Naive thymus-derived CD8-positive, alpha-beta T cell (primary cell): ENCODE data around the gene SORCS2. TPM values are rescaled to one million over a fixed set of nuclear protein-coding genes. Genes with fewer than 3 reads are reported as not detected.

ENCODE experiments used
- ATAC-seq, 2 donors: fragments of 150-1000 bp; cut with Tn5 transposase in 1 of 2; sonication (Bioruptor Pico), chemical (Tn5 transposase) in 1 of 2; 1 replicate in 1 of 2; 2 replicates in 1 of 2; pipeline ENCODE4 v1.10.0; 2021; ENCODE audit warnings: mild to moderate bottlenecking in 2 of 2, moderate library complexity in 2 of 2
- POLR2A ChIA-PET: fragments of 350-600 bp; sonication (Branson Sonifier 250); formaldehyde crosslinking; loops from one replicate; lab custom pipeline; 2021; ENCODE audit warnings: antibody characterized with exemption; lab: Charles Lee
- DNase-seq, 10 donors: peaks; one replicate each; pipeline versions ENCODE4 v3.0.0 to v3.0.0-alpha.2; 2020 to 2022
- H3K27ac Mint-ChIP-seq, 10 donors: one replicate each; pipeline ENCODE4 v1.8.0; 2020 to 2022; ENCODE audit warnings: mild to moderate bottlenecking in 10 of 10, mixed read lengths in 10 of 10, moderate library complexity in 4 of 10, inconsistent platforms in 1 of 10
- H3K27me3 Mint-ChIP-seq, 5 donors: one replicate each; pipeline ENCODE4 v1.8.0; 2021 to 2022; ENCODE audit warnings: mixed read lengths in 5 of 5
- H3K36me3 Mint-ChIP-seq, 3 donors: one replicate each; pipeline ENCODE4 v1.8.0; 2020 to 2022; ENCODE audit warnings: mixed read lengths in 3 of 3, mild to moderate bottlenecking in 2 of 3, inconsistent platforms in 1 of 3
- H3K4me1 Mint-ChIP-seq, 4 donors: one replicate each; pipeline ENCODE4 v1.8.0; 2021 to 2022; ENCODE audit warnings: mixed read lengths in 4 of 4
- H3K4me3 Mint-ChIP-seq, 10 donors: one replicate each; pipeline ENCODE4 v1.8.0; 2020 to 2022; ENCODE audit warnings: mild to moderate bottlenecking in 10 of 10, mixed read lengths in 10 of 10, moderate library complexity in 6 of 10, inconsistent platforms in 1 of 10
- H3K9me3 Mint-ChIP-seq, 9 donors: one replicate each; pipeline ENCODE4 v1.8.0; 2020 to 2022; ENCODE audit warnings: mixed read lengths in 9 of 9, mild to moderate bottlenecking in 3 of 9, inconsistent platforms in 1 of 9, moderate library complexity in 1 of 9
- polyA plus RNA-seq, 3 donors: library from polyadenylated mRNA; unstranded; fragments of 300-500 nt; fragmentation: Illumina TruSeq; gene quantifications; one replicate each; pipeline ENCODE4 v1.2.3, GENCODE V29; 2021
- total RNA-seq, 8 experiments: library from RNA in 2 of 8; stranded (reverse) in 2 of 8; gene quantifications; one replicate each; pipeline ENCODE4 v1.2.3 and lab custom pipeline; 2021 to 2026

SORCS2 gene
- total and polyA plus RNA-seq, 5 experiments from 2014 or later: not detected

- Mint-ChIP-seq H3K27ac (no peak overlapping the region), H3K9me3 (peaks cover 0 to 3% (median 0%) of the 10 kb centered on the region in 9 donors), H3K4me3 (no peak overlapping the region), H3K36me3 (no peaks in the 10 kb centered on the region), H3K4me1 (no peaks in the 10 kb centered on the region), H3K27me3 (peaks cover 4 to 29% (median 23%) of the 10 kb centered on the region in 5 donors)
- DNase-seq (no peak), ATAC-seq (no peak)
- POLR2A ChIA-PET: no interaction called here
These were observed 435.2 kb downstream of the SORCS2 start for GRCh38 chr4:7627251-7628250.

DNA sequence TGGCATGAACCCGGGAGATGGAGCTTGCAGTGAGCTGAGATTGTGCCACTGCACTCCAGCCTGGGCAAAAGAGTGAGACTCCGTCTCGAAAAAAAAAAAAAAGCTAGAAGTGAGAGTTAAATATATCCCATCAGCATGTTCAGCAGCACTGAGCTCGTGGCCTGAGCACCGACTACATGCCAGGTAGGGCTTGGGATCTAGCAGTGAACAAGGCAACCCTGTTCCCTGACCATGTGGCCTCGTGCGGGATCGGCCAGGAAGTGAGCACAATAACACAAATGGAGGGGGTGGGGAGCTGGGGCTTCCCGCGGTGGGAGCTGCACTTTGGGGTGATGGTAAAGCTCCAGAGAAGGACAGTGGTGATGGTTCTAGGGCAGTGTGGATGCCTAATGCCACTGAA, 436.1 kb downstream of the SORCS2 start:
- H3K27ac Mint-ChIP-seq: no peak overlapping the region
- DNase-seq: no peak
- H3K27me3 Mint-ChIP-seq: peaks cover 4 to 32% (median 17%) of the 10 kb centered on the region in 5 donors
- ATAC-seq: no peak
- no peaks in the 10 kb centered on the region for H3K36me3 Mint-ChIP-seq
- peaks cover 0 to 3% (median 0%) of the 10 kb centered on the region in 9 donors for H3K9me3 Mint-ChIP-seq
- H3K4me1 Mint-ChIP-seq: no peaks in the 10 kb centered on the region
- no peak overlapping the region for H3K4me3 Mint-ChIP-seq
- POLR2A ChIA-PET: no interaction called here

DNA sequence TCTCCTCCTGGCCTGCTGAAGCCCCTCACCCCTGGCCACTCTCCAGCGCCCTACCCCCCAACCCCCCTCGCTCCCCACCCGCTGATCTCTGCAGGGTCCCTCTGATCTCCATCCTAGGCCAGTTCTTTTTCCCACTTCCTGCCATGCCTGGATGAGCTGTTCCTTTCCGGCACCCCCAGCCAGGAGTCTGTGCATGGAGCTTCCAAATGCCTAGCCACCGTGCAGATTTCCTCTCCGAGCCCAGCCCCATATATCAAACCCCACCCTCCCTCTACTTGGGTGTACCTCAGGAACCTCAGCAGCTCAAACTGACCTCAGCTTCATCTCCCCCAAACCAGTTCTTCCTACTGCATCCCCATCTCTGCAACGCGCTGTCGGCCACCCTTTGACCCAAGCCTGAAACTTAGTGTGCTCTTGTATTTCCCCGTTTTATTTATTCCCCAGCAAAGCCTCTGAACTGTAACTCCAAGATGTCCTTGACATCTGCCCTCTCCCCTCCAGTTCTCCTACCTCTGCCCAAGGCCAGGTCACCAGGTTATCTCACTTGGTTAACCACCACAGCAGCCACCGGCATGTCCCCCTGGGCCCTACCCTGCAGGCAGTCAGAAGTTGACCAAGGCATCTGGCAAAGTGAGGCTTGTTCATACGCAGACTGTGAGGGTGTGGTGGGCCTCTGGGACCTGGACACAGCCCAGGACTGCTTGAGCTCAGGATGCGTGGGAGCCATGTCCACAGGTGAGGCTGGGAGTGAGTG, 437.3 kb downstream of the SORCS2 start:
- no peak overlapping the region for H3K27ac Mint-ChIP-seq
- peaks cover 0 to 31% (median 13%) of the 10 kb centered on the region in 5 donors for H3K27me3 Mint-ChIP-seq
- peaks cover 0 to 3% (median 0%) of the 10 kb centered on the region in 9 donors for H3K9me3 Mint-ChIP-seq
- no peak for DNase-seq
- POLR2A ChIA-PET: no interaction called here
- peaks cover 0 to 2% (median 0%) of the 10 kb centered on the region in 4 donors for H3K4me1 Mint-ChIP-seq
- ATAC-seq: no peak
- no peak overlapping the region for H3K4me3 Mint-ChIP-seq
- no peaks in the 10 kb centered on the region for H3K36me3 Mint-ChIP-seq

- POLR2A ChIA-PET: no interaction called here
- Mint-ChIP-seq H3K36me3 (no peaks in the 10 kb centered on the region), H3K9me3 (peaks cover 0 to 3% (median 0%) of the 10 kb centered on the region in 9 donors), H3K4me1 (peaks cover 0 to 12% (median 0%) of the 10 kb centered on the region in 4 donors), H3K27me3 (peaks cover 0 to 31% (median 16%) of the 10 kb centered on the region in 5 donors), H3K4me3 (no peak overlapping the region), H3K27ac (no peak overlapping the region)
- DNase-seq (no peak), ATAC-seq (no peak)
These were observed 438.4 kb downstream of the SORCS2 start for GRCh38 chr4:7630568-7631287.

- peaks cover 0 to 3% (median 0%) of the 10 kb centered on the region in 9 donors for H3K9me3 Mint-ChIP-seq
- peaks cover 0 to 31% (median 16%) of the 10 kb centered on the region in 5 donors for H3K27me3 Mint-ChIP-seq
- peaks cover 0 to 14% (median 0%) of the 10 kb centered on the region in 4 donors for H3K4me1 Mint-ChIP-seq
- POLR2A ChIA-PET: no interaction called here
- H3K4me3 Mint-ChIP-seq: no peak overlapping the region
- no peak overlapping the region for H3K27ac Mint-ChIP-seq
- no peaks in the 10 kb centered on the region for H3K36me3 Mint-ChIP-seq
- ATAC-seq (no peak), DNase-seq (no peak)
These were observed 439.1 kb downstream of the SORCS2 start for GRCh38 chr4:7631288-7632014.

GRCh38 chr4:7632341-7632740, 440.0 kb downstream of the SORCS2 start:
- H3K4me3 Mint-ChIP-seq: no peak overlapping the region
- peaks cover 0 to 14% (median 0%) of the 10 kb centered on the region in 4 donors for H3K4me1 Mint-ChIP-seq
- POLR2A ChIA-PET: no interaction called here
- peaks cover 0 to 3% (median 0%) of the 10 kb centered on the region in 9 donors for H3K9me3 Mint-ChIP-seq
- peaks cover 0 to 31% (median 16%) of the 10 kb centered on the region in 5 donors for H3K27me3 Mint-ChIP-seq
- no peaks in the 10 kb centered on the region for H3K36me3 Mint-ChIP-seq
- DNase-seq: no peak
- no peak for ATAC-seq
- no peak overlapping the region for H3K27ac Mint-ChIP-seq

DNA sequence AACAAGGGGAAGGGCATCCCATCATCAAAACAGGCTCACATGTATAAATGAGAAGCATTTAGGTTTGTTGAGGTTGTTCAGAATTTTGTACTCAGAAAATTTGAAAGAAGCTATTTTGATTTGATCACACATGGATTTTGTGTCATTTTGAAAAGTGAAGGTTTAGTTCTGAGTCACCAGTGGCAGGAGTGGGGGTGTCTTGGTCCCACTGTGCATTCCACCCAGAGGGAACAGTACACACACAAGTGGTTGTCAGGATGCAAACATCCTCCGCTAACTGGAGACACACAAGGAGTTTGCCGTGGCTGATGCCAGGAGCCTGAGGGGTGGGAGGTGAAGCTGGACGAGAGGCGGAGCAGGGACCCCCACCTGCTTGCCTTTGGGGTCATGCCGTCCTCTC, 440.6 kb downstream of the SORCS2 start:
- POLR2A ChIA-PET: no interaction called here
- Mint-ChIP-seq H3K9me3 (peaks cover 0 to 3% (median 0%) of the 10 kb centered on the region in 9 donors), H3K27me3 (peaks cover 0 to 31% (median 16%) of the 10 kb centered on the region in 5 donors), H3K4me1 (peaks cover 0 to 14% (median 0%) of the 10 kb centered on the region in 4 donors), H3K36me3 (no peaks in the 10 kb centered on the region), H3K27ac (no peak overlapping the region), H3K4me3 (no peak overlapping the region)
- ATAC-seq (no peak), DNase-seq (no peak)

GRCh38 chr4:7634661-7635251, 442.4 kb downstream of the SORCS2 start:
- no peak for DNase-seq
- no peak overlapping the region for H3K27ac Mint-ChIP-seq
- H3K27me3 Mint-ChIP-seq: peaks cover 0 to 31% (median 12%) of the 10 kb centered on the region in 5 donors
- peaks cover 0 to 16% (median 0%) of the 10 kb centered on the region in 4 donors for H3K4me1 Mint-ChIP-seq
- no peaks in the 10 kb centered on the region for H3K36me3 Mint-ChIP-seq
- H3K4me3 Mint-ChIP-seq: no peak overlapping the region
- ATAC-seq: no peak
- POLR2A ChIA-PET: no interaction called here
- peaks cover 0 to 2% (median 0%) of the 10 kb centered on the region in 9 donors for H3K9me3 Mint-ChIP-seq

GRCh38 chr4:7635445-7636239, 443.3 kb downstream of the SORCS2 start:
- no peak for DNase-seq
- POLR2A ChIA-PET: no interaction called here
- ATAC-seq: no peak
- Mint-ChIP-seq H3K9me3 (peaks cover 0 to 1% (median 0%) of the 10 kb centered on the region in 9 donors), H3K27me3 (peaks cover 0 to 28% (median 9%) of the 10 kb centered on the region in 5 donors), H3K4me3 (no peak overlapping the region), H3K4me1 (peaks cover 0 to 16% (median 0%) of the 10 kb centered on the region in 4 donors), H3K27ac (no peak overlapping the region), H3K36me3 (no peaks in the 10 kb centered on the region)

- Mint-ChIP-seq H3K4me1 (peaks cover 0 to 16% (median 0%) of the 10 kb centered on the region in 4 donors), H3K36me3 (no peaks in the 10 kb centered on the region), H3K27me3 (peaks cover 0 to 22% (median 6%) of the 10 kb centered on the region in 5 donors), H3K27ac (no peak overlapping the region), H3K4me3 (no peak overlapping the region), H3K9me3 (peaks cover 0 to 1% (median 0%) of the 10 kb centered on the region in 9 donors)
- ATAC-seq: no peak
- no peak for DNase-seq
- POLR2A ChIA-PET: no interaction called here
These were observed 443.8 kb downstream of the SORCS2 start for GRCh38 chr4:7636240-7636508.

GRCh38 chr4:7637139-7637538, 444.8 kb downstream of the SORCS2 start:
- H3K27ac Mint-ChIP-seq: no peak overlapping the region
- peaks cover 0 to 3% (median 0%) of the 10 kb centered on the region in 9 donors for H3K9me3 Mint-ChIP-seq
- no peaks in the 10 kb centered on the region for H3K36me3 Mint-ChIP-seq
- DNase-seq (no peak), ATAC-seq (no peak)
- peaks cover 2 to 17% (median 13%) of the 10 kb centered on the region in 5 donors for H3K27me3 Mint-ChIP-seq
- no peak overlapping the region for H3K4me3 Mint-ChIP-seq
- peaks cover 0 to 16% (median 0%) of the 10 kb centered on the region in 4 donors for H3K4me1 Mint-ChIP-seq
- POLR2A ChIA-PET: no interaction called here
